Nucleus accumbens (tissue), 56 donors: ENCODE data around the gene M6PR.
A peak's percentile ranks its signal among the peaks of the same experiment; 100 is the strongest.
"Not testable (repeated sequence)": the region's sequence is repeated elsewhere in the genome, so short reads cannot be mapped to it uniquely, and the experiment has no call there.

Source experiments
- DNase-seq, 56 donors: peaks; one replicate each; lab custom pipeline; 2025; lab: John Stamatoyannopoulos, UW

The M6PR gene

DNA sequence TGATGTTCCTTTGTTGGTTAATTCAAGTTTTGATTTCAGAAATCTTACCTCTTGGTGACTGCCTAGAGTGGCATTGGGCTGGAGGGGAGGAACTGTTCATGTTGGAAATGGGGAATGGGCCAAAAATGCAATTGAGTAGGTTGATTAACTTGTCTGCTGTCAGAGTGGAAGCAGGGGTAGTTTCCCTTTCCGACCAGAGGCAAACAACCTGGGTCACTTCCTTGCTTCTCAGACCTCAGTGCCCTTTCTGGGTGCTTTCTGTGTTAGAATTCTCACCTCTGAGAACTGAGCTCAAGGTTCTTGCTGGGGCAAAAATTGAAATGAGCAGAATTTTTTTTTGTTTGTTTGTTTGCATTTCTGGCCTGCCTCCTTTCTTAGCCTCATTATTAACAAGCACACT, 2.3 kb upstream of the M6PR start:
- DNase-seq: no peak

DNA sequence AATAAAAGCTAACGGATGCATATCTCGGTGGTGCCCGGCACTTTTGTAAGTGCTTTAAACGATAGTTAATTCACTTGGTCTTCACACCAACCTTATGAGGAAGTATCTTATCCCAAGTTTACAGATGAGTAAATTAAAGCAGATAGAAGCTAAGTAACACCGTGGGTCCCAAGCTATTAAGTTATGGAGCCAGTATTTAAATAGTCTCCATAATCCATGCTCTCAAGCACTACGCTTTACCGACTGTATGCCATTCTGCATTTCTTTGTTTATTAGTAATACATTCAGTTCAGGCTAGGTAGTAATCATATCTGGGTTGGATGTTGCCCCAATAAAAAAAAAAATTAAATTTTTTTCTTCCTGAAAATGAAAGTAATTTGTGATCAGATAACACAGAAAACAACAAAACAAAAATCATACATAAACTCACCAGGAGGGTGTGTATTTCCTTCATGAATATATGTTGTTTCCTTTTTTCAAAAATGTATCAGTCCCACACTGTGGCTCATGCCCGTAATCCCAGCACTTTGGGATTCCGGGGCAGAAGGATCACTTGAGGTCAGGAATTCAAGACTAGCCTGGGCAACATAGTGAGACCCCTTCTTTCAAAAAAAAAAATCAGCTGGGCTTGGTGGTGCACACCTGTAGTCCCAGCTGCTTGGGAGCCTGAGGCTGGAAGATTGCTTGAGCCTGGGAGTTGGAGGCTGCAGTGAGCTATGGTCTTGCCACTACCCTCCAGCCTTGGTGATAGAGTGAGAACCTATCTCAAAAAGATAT, 1.4 kb upstream of the M6PR start:
- no peak for DNase-seq

DNA sequence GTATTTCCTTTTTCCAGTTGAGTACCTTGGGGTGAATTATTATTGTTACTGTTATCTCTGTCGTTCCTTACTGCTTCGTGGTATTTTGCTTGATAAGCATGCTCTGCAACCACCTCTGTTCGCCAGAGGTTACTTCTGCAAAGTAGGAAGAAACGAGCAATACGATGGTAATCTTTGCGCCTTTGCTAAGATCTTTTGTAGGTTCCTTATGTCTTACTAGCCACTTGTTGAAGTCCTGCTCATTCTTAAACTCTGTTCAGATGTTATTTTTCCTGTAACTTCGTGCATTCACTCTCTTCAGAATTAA, 729 bp upstream of the M6PR start:
- no peak for DNase-seq

DNA sequence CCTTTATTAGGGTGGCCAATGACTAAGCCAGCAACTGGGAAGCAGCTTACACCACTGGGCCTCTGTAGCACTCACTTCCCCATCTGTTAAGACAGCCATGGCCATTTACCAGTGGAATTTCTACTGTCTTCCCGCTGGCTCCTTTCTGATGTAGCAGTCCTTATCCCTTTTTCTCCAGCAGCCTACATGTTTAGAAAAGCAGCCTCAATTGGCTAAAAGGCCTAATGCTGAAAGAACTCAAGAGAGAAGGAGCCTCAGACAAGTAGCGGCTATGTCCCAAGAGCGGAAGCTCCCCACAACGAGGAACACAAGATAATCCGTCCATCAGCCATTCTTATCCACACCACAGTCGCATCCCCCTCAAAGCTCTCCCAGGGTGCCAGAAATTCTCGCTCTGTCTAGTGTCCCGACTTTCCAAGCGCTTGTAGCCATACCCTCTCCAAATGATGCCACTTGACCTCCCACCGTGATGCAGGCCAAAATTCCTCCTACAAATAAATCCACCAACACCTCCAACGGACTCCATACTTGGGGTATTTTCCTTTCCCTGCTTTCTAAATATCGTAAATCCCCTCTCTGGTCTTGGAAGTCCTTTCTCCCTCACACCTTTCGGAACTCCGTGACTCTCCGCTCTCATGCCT, 624 bp downstream of the M6PR start:
- peak in 16 of 56 donors; percentile 4 to 46 (median 28) for DNase-seq

DNA sequence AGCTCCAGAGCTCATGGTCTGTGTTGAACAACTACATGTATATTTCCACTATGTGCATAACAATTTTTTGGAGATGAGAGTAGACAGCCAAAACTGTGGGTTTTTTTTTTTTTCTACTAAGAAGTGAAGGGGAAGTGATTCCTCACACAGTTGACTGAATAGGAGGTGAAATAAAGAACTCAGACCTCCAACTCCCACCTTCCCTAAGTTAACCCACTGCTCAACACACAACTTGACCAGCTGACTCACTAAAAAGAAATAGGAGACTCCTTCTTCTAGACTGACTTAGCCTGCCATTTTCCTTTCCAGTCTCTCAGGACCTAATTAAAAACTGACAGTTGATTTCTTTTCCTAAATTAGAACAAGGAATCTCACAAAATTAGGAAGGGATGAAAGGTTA, 1.7 kb downstream of the M6PR start:
- DNase-seq: no peak

DNA sequence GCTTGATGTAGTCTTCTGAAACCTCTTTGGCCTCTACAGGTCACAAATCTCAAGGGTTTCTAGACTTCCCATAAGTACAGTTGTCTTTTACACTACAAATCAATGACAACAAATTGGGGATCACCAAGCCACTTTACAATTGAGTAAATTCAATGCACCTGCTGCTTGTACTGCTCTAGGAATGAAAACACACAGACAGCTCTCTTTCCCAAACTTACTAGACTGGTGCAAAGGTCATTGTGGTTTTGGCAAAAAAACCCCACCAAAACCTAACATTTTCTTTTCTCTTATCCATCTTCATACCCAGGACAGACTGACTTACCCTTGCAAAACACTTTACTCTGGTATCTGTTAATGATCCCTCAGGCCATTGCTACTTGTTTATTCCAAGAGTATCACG, 2.7 kb downstream of the M6PR start:
- no peak for DNase-seq

DNA sequence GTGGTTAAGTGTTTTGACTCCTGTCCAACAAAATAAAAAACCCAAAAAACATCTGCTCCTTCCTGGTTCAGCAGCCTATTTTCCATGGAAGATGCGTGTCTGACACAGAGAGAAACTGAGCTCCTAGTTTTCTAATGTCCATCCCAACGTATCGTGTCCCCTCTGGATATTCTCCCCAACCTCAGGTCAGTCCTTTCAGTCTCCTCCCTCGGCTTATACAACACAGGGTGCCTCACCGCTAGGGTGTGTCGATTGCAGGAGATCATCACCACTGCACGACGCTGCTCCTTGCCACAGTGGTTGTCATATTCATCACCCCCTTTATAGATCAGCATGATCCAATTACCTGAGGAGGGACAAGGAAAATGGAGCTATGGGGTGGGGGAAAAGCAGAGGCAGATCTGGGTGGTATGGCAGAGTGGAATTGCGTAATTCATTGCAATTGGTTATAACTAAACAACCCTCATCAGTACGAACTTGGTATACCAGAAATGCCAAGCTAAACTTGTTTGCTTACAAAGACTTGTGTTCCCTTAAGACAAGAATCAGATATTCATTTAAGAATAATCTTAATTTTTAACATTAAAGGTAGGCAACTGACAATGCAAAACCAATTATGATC, 5.8 kb downstream of the M6PR start:
- DNase-seq: no peak

DNA sequence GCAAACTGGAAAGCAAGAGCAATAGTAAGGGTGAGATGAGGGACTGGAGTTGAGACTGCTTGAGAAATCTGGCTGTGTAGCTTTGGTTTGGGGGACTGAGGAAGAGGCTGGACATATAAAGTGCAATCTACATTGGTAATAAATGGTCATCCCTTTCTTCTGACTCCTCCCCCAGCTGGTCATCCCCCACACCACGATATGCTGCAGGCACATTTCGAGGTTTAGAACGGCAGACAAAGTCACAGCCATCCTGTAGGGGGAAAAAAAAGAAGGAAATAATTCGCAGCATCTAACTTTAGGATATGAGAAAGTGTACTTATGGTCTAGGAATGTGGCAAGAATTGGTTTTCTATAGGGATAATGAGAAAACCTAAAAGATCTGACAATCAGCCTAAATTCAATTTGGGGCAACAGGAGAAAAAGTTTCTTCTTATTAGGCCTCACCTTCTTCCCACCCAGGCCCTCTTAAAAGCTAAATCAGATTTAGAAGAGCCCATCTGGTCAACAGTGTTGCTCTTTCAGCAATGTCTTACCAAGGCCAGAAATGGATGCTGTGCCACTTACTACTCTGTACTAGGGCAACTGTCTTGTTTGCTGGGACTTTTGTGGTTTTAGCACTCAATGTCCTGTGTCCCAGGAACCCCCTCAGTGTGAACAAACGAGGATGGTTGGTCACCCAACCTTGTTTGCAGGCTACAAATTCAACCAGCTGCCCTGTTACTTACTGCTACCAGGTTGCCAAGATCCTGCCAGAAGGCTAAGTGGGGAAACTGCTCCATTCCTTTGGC, 7.6 kb downstream of the M6PR start:
- DNase-seq: no peak

DNA sequence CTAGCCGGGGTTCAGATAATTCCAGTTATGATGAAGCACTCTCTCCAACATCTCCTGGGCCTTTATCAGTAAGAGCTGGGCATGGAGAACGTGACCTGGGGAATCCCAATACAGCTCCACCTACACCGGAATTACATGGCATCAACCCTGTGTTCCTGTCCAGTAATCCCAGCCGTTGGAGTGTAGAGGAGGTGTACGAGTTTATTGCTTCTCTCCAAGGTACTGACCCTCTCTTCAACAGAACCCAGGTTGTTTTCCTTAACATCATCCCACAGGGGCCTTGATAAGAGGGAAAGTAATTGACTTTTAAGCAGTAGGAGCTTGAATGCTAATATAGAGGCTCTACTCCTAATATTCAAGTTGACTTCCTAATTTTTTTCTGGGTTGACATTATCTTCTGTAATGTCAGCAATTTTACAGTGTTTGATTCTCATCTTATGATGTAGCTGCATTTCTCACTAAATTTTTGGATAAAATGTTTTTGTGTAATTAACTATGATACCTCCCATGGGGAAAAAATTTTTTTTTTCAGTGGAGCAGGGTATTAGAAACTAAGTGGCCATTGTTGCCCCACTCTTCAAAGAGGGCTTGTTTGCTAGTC, 11.5 kb downstream of the M6PR start:
- DNase-seq: not testable (repeated sequence)

DNA sequence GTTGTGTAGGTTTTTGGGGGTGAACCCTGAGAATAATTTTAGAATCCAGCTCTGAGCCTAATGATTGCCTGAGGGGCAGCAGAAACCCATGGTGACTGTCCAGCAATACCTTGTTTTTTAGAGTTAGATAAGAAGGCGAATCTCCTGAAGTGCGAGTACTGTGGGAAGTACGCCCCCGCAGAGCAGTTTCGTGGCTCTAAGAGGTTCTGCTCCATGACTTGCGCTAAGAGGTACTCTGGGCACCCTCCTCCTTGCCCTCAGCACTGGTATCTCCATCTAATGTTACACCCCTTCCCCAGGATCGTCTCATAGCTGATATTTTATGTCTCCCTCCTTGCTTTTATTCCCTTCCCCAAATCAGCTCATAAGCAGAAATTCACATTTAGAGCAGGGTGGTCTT, 12.7 kb downstream of the M6PR start:
- no peak for DNase-seq

DNA sequence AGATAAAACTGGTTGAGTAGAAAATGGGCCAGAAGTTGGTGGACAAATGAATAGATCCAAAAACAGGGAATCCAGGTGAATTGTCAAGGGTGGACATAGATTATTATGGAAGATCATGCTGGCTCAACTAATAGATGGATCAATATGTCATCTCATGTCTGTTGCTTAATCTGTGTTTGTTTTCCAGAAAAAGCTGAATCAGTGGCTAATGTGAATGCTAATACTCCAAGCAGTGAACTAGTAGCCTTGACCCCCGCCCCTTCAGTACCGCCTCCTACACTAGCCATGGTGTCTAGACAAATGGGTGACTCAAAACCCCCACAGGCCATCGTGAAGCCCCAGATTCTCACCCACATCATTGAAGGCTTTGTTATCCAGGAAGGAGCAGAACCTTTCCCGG, 15.4 kb downstream of the M6PR start:
- DNase-seq: not testable (repeated sequence)

DNA sequence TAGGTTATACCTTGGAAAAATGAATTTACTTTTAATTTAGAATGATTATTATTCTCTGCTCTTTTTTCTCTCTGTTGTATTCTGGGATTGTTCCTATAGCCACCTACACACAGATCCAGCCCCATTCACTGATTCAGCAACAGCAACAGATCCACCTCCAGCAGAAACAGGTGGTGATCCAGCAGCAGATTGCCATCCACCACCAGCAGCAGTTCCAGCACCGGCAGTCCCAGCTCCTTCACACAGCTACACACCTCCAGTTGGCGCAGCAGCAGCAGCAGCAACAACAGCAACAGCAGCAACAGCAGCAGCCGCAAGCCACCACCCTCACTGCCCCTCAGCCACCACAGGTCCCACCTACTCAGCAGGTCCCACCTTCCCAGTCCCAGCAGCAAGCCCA, 17.0 kb downstream of the M6PR start:
- peak in 17 of 56 donors; percentile 1 to 46 (median 24) for DNase-seq

DNA sequence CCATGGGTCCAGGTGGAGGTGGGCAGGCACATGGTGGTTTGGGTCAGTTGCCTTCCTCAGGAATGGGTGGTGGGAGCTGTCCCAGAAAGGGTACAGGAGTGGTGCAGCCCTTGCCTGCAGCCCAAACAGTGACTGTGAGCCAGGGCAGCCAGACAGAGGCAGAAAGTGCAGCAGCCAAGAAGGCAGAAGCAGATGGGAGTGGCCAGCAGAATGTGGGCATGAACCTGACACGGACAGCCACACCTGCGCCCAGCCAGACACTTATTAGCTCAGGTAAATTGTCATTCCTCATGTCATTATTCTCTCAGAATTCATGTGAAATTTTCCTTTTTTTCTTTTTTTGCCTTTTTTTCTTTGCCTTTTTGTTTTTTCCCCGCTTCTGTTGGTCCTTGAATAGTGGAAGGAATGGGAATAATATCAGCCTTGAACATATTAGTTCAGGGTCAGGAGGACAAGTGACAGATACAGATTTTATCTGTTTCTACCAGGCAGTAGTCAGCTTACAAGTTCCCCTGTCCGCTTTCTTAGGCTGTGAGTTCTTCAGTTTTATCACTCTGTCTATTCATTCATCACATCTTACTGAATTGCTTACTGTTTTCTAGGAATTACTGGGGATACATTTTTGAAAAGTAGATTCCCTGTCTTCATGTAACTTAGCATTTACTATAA, 18.7 kb downstream of the M6PR start:
- DNase-seq: not testable (repeated sequence)

DNA sequence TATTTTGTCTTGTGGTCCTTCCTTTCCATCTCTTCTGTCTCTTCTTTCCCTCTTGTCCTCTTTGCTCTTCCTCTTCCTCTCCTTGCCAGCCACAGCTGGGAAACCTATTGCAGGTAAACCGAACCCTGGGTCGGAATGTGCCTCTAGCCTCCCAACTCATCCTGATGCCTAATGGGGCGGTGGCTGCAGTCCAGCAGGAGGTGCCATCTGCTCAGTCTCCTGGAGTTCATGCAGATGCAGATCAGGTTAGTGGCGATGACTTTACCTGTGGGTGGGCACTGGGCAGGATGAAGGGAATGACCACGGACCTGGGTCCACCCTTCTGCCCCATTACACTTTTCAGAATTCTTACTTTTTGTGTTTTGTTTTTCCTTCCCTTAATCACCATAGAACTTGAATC, 26.9 kb downstream of the M6PR start:
- no peak for DNase-seq

DNA sequence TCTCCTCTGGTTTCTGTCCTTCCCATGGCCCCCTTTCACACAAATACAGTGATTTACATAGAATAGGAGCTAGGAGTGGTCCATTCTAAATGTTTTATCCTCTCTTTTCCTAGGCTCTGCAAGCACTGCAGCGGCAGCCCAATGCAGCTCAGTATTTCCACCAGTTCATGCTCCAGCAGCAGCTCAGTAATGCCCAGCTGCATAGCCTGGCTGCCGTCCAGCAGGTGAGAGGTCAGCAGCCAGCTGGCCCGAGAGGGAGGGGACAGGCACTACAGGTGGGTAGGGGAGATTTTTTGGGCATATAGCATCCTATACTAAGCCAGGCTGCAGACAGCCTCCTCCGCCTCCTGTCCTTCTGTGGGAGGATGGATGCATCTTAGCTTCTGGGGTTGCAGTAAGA, 29.8 kb downstream of the M6PR start:
- not testable (repeated sequence) for DNase-seq

DNA sequence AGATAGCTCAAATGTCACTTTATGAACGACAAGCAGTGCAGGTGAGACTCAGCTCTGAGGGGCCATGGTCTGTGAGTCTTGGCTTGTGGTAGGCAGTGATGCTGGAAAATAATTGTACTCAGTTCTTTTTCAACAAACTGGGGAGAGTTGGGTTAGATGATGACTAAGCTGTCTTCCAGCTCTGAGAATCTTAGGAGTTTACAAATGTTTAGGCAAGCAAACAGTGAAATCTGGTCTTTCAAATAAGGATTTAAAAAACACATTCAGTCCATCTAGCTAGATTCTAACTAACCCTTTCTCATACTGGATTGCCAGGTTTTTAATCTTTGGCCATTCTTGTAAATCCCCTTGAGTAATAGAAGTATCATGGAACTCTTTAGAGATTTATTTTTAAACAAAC, 31.7 kb downstream of the M6PR start:
- no peak for DNase-seq

DNA sequence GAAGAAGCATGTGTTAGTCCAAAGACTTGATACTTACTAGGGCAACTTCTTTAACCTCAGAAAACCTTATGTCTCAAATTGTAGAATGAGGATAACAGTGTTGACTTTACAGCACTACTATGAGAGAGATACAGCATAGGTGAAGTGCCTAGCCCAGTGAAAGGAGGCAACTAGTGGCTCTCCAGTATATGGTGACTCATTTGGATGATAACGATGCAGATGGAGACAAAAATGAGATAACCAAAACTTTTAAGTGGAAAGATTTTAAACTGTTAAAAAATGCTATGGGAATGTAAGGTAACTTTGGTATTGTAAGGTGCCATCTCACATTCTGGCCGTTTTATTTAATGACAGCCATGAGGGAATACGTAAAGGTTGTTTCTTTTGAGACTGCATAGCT, 32.4 kb downstream of the M6PR start:
- no peak for DNase-seq

DNA sequence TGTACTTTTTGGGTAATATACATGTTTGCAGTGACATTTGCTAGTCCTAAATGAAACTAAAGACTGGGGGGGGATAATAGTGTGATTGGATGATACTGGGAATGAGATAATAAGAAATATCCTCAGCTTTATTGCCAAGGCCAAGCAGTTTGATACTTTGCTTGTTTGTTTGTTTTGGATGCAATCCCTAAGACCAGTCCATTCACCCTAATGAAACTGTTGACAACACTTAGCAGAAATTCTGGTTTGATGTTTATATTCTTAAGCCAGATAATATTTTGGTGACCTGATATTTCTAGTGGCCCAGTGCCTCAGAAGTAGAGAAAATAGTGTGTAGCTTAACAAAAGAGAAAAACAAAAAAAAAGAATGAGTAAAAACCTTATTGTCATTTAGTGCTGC, 33.3 kb downstream of the M6PR start:
- no peak for DNase-seq

DNA sequence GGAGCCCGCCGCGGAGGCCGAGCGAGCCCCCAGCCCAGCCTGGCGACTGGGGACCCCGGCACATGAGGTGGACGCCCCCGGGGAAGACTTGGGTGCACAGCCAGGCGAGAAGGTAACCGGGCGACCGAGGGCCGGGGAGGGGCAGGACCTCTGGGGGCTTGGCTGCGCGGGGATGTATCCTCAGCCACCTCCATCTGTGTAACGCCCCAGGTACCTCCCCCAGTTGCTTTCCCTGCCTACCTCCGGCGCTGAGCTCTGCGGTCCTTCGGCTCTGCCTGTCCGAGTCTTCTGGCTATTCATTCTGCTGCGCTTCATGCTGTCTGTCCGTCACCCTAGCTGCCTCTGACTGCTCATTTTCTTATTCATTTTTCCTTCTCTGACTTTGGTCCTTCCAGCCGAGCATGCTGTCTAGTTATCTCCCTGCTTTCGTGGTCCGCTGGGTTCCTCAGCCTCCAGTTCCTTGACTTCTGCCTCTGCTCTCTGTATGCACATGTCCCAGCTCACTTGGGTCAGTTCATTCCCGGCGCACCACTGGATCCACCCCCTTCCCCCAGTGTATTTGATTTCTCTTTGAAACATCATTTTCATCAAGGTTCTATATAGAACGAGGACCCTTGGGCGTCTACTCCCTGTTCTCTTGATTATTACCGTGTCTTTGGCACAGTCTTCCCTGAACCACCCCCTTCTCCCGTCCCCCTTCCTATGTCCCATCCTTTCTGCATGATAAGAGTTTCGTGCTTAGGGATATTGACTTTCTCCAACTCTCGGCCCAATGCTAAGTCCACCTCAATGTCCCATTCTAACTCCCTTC, 34.5 kb downstream of the M6PR start:
- DNase-seq: peak in 37 of 56 donors; percentile 5 to 62 (median 23)
